Measurements from ENCODE around the gene DIAPH3. TPM values are rescaled to one million over a fixed set of nuclear protein-coding genes. Genes with fewer than 3 reads are reported as not detected.

DIAPH3 gene
- total and polyA plus RNA-seq, 2 of the 4 experiments (the other 2 are of a cell fraction) = 8.9 to 9.3 TPM

- Histone ChIP-seq H2BK120ac (ENCODE audit: low read depth, low read length) (no peak overlapping the region), H3K18ac (ENCODE audit: low read depth, low read length) (no peak overlapping the region), H3K36me3 (ENCODE audit: control insufficient read depth, insufficient read depth, low read length) (no peaks in the 10 kb centered on the region), H2AFZ (replicated peaks; ENCODE audit: low read length, poor library complexity) (no peak overlapping the region), H3K23ac (ENCODE audit: low read depth, low read length) (no peak overlapping the region), H3K4ac (ENCODE audit: low read depth, low read length) (no peak overlapping the region), H4K5ac (ENCODE audit: low read depth, low read length) (no peak overlapping the region), H2AK9ac (replicated peaks; ENCODE audit: low read depth, low read length, poor library complexity) (no peak overlapping the region), H3K27me3 (ENCODE audit: control insufficient read depth, insufficient read depth, low read length) (no peaks in the 10 kb centered on the region), H3K4me2 (ENCODE audit: low read depth, low read length) (no peak overlapping the region), H3K4me1 (ENCODE audit: control insufficient read depth, insufficient read depth, low read length) (peaks cover 7% of the 10 kb centered on the region), H4K91ac (ENCODE audit: insufficient read depth, low read depth, low read length) (no peak overlapping the region), H3K9me1 (ENCODE audit: insufficient read depth, low read length) (no peaks in the 10 kb centered on the region; the same call in 1 of the 2 replicates), H3K79me1 (ENCODE audit: low read depth in 1 of 2, low read length in 2 of 2) (peaks cover 39 to 67% of the 10 kb centered on the region in 2 experiments), H4K8ac (ENCODE audit: low read depth in 2 of 2, low read length in 2 of 2) (no peak overlapping the region), H3K4me3 (ENCODE audit: insufficient read depth, low read depth, low read length) (no peak overlapping the region), H3K27ac (ENCODE audit: insufficient read depth, low read length) (no peak overlapping the region), H2BK5ac (ENCODE audit: low read depth, low read length, poor library complexity, severe bottlenecking) (no peak overlapping the region), H3K56ac (ENCODE audit: extremely low read depth, insufficient read depth, low read length) (no peak overlapping the region), H2AK5ac (ENCODE audit: low read depth, low read length) (no peak overlapping the region), H3K9me3 (ENCODE audit: control insufficient read depth, insufficient read depth, low read length) (no peaks in the 10 kb centered on the region), H2BK15ac (ENCODE audit: low read depth, low read length) (no peak overlapping the region), H3K9ac (ENCODE audit: low read depth, low read length) (no peak overlapping the region), H3K14ac (replicated peaks; ENCODE audit: low read depth, low read length) (no peak overlapping the region), H2BK20ac (ENCODE audit: low read depth, low read length) (no peak overlapping the region), H4K20me1 (ENCODE audit: insufficient read depth, low read length) (no peaks in the 10 kb centered on the region)
- CTCF ChIA-PET = no interaction called here
- DNase-seq (no peak), ATAC-seq (ENCODE audit: low read depth) (no peak)
- WGBS, 2 experiments (ENCODE audit: extremely low coverage in 2 of 2, insufficient read length in 1 of 2) = no CpG with 5 or more reads among the region's 4 CpGs
- dilution Hi-C loops (cut with HindIII; ENCODE audit: low sequenced_read_pairs, unreplicated experiment) (no loop called here), intact Hi-C loops (cut with micrococcal nuclease) (no loop called here), in situ Hi-C loops (cut with MboI; ENCODE audit: low sequenced_read_pairs) (no loop called here)
- POLR2A ChIA-PET (ENCODE audit: unreplicated experiment) = no interaction called here
- no peak for TF ChIP-seq BHLHE40 (IDR thresholded peaks at IDR 0.05; ENCODE audit: low read depth, low read length)
- no peak for TF ChIP-seq NFE2L2 (IDR thresholded peaks at IDR 0.05; ENCODE audit: low read depth, low read length)
- no peak for TF ChIP-seq CHD1 (IDR thresholded peaks at IDR 0.05; ENCODE audit: low read depth, low read length)
- no peak for TF ChIP-seq CTCF (conservative IDR thresholded peaks at IDR 0.05; ENCODE audit: low read depth, low read length)
- no peak for TF ChIP-seq USF2 (IDR thresholded peaks at IDR 0.05; ENCODE audit: low read depth, low read length)
- no peak for TF ChIP-seq ELK1 (IDR thresholded peaks at IDR 0.05; ENCODE audit: borderline replicate concordance, low read depth, low read length)
- BruUV-seq (replicated peaks) = no TSS peak
Observed at GRCh38 chr13:60148918-60149317, 14.8 kb downstream of the DIAPH3 start.
